GM19397 (cell line): ENCODE measurements around the gene SMAD5.

Source experiments
- ATAC-seq: cut with Tn5 transposase; IDR thresholded peaks from one replicate; pipeline ENCODE4 v1.9.1; 2021; ENCODE audit warnings: mild to moderate bottlenecking, moderate library complexity; ENCODE audit not compliant: unreplicated experiment

The SMAD5 gene

GRCh38 chr5:136114414-136115125, 18.1 kb upstream of the SMAD5 start:
- ATAC-seq: no peak

DNA sequence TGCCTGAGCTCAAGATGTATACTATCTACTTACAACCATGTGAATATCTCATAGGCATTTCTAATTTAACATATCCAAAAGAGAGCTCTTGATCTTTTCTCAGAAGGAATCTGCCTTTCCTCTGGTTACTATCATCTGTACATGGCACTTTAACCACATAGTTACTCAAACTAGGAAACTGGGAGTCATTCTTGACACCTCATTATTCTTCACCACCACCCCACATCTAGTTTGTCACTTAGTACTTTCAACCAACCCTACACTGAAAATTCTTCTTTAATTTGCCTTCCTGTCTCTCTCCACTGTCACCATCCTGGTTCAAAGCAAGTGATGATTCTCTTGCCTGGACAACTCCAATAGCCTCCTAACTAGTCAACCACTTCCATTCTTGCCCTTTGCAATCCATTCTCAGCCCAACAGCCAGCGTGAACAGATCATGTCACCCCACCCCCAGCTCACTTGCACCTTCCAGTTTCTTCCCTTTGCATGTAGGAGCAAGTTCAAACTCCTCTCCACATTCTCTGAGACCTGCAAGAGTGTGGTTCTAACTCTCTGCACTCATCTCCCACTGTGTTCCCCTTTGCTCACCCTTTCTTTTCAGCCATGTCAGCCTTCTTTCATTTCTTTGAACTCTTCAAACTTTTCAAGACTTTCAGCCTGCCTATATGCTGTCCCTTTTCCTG, 17.3 kb upstream of the SMAD5 start:
- no peak for ATAC-seq

- ATAC-seq: no peak
Observed at GRCh38 chr5:136120529-136120928, 12.1 kb upstream of the SMAD5 start.

DNA sequence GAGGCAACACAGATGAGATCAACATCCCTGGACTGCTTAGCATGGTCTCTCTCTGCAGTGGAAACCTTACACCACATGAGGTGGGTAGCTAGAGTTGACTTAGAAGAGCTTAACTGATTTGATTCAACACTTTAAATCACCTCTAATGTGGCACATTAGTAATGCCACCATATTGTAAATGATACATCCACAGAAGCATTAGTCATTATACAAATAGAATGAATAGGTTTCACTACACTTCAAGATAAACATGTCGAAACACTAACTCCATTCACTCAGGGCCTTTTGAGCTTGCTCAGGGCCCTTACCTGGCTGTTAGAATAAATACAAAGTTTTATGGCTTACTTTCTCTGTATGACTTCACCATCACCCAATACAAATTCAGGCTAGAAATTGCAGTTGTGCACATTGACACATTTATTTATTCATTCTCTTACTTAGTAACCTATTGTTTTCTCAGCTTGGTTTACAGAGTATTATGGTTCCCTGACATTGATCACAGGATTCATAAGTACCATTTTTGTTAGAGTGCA, 9.3 kb upstream of the SMAD5 start:
- ATAC-seq: no peak

DNA sequence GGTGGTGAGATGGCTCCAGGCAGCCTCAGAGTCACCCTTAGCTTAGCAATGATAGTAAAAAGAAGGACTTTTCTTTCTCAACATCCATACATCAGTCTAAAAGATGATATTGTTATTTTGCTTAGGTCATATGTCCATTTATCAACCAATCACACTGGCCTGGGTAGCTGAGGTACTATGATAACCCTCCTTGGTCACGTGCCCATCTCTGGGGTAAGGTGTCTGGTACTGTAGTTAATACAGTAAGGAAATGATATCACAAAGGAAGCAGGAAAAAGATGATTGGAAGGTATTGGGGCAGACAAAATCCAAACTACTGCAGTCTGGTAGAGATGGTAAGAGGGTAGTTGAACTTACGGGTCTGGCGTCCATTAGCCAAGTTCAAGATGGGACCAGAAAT, 5.1 kb upstream of the SMAD5 start:
- no peak for ATAC-seq

DNA sequence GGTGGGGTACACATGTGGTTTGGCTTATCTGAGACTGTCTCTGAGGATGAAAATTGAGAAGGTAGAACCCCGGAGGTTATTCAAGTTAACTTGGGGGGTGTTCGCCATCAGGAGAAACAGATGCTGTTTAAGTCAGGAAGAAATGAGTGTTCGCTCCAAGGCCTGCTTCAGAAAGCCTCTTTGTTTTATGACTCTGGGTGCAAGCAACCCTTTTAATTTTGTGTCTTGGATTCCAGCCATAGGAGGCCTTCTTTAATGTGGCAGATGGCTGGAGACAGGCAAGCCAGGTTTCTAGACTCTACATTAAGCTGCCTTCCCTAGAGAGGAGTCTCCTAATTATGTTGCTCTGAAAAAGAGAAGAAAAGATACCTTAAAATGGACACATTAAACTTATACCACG, 4.2 kb upstream of the SMAD5 start:
- ATAC-seq: no peak

DNA sequence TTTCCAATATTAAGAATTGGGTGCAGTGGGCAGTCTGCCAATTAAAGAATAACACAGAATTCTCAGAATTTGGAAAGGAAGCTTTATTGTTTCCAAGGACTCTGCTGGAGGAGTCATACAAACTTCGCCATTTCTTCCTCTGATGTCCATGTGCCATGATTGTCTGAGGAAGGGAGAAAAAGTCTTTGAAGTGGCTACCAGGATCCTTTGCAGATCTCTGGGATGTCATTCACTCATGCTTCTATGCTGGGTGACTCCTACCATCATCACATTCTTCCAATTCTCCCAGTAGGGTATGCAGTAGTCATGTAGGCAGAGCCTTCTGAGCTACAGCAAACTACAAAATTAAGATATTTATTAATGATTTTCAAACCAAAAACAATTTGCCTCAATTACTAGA, 3.2 kb upstream of the SMAD5 start:
- no peak for ATAC-seq

DNA sequence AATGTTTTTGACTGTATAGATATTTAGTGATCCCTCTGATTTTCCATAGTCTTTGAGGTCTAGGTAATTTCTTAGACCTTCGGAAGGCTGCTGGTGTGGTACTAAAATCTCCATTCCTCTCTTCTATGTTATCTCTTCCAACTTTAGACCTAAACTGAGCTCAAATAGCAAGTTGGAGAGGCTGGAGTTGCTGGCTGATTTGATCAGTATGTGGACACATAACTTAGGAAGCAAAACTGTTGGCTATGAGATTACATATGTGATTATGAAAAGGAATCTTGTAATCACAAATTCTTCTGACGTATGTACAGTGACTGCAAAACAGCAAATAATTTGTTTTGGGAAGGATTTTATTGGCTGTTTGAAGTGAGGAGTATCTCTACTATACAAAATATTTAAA, 2.1 kb upstream of the SMAD5 start:
- ATAC-seq: no peak

DNA sequence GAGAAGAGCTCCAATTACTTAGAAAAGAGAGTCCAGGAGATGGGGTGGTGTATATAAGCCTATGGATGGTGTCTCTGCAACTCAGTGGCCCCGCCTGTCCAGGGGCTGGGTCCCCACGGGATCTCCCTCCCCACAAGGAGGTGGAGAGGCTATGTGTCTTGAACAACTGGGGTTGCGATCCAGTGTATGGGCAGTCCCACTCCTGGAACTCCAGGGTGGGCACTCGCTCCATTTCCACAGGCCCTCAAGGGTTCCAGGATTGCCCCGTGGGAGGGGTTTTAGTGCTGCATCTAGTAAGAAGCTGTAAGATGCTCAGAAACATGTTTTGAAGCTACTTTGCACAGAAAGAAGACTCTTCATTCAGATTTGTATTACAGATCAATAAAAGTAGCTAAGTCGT, 558 bp upstream of the SMAD5 start:
- no peak for ATAC-seq

GRCh38 chr5:136133222-136133921, 727 bp downstream of the SMAD5 start:
- no peak for ATAC-seq

GRCh38 chr5:136133922-136134379, 1.3 kb downstream of the SMAD5 start:
- no peak for ATAC-seq

DNA sequence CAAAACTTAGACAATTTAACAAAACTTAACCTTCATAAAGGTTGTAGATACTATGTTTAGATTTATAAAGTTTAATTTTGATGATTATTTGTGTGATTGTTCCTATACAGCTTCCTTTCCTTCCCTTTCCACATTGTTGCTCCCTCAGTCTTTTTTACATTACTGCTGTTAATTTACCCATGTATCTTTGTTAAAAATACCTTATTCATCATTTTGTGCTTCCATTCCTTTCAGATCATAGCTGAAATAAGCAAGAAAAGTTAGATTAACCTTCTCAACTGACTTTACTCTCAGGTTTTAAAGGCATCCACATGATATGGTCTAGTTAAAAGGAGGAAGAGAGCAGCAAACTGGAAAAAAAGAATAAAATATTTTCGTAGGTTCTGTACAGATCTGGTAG, 2.0 kb downstream of the SMAD5 start:
- ATAC-seq: no peak

GRCh38 chr5:136135536-136135935, 2.9 kb downstream of the SMAD5 start:
- no peak for ATAC-seq

DNA sequence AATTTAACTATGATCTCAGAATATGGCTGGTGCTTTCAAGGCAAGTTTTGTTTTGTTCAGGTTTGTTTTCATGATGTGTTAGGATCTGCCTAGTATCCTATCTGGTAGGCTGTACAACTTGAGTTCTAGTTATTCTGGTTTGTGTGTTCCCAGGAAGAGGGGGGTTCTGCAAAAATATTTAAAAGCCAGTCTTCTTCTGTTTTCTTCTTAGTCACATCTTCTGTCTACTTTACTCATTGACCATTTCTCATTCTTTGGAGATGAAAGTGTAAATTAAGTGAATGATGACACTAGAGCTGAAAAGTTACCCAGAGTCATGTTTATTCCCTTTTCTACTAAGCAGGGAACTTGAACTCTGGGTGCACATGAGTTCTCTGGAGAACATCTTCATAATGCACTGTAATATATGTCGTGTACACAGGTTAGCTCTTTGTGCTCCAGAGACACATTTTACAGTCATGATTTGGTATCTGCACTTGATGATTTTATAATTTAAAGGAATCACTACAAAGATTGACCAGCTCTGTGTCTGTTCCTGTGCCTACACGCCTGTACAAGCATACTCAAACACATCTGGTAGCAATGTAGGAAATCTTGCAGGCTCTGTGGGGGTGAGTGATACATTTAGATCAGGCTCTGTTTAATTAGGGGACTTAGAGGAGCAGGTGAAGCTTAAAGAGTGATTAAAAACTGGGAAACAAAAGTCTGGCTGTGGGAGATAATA, 5.0 kb downstream of the SMAD5 start:
- ATAC-seq: no peak

DNA sequence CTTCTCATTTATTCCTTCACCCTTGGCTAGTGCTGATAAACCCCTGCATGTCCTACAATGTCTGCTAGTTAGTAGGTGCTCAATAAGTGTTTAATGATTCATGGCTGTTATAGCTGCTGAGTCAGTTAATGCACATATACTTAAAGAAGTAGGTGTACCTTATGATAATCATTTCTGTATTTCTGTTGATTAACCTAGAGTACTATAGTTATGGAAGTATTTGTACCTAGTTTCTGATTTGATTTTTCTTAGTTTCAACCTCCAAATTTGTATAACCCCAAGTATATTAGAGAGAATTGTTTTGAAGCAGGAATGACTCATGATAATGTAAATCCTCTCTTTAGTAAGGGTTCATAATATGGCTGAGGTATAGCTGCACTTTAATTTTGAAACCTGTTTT, 8.9 kb downstream of the SMAD5 start:
- ATAC-seq: peak; percentile 75

GRCh38 chr5:136143312-136143711, 10.7 kb downstream of the SMAD5 start:
- ATAC-seq: no peak

DNA sequence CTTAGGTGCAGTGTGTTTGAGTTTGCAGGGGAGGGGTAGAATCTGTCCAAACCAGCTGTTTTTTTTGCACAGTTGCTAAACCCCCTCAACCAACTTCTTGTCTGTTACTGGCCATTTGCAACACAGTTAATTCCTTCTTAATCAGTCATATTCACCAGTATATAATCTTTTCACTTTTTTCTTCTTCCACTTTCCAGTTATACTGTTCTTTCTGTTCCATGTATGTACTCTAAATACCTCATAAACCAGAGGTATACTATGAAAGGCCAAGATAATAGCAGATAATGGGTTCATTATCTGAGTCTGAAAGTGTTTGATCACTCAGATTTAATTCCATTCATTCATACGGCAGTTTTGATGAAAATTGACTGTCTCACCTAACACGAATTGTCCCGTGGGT, 11.1 kb downstream of the SMAD5 start:
- no peak for ATAC-seq

DNA sequence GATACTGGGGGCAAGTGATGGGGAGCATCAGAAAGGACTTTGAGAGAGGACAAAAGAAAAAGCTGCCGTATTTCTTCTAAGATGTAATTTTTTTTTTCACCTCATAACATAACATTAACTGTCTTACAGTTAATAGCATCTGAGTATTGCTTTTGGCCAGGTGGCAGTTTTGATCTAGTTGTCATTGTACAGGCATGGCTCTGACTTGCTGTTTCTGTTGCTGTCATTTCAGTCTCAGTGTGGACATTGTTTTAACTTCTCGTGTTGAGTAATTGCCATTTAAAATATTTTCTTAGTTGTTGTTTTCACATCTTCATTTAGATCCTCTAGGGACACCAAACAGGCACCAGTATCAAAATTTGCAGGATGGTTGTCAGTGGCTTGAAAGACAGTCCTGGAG, 12.4 kb downstream of the SMAD5 start:
- no peak for ATAC-seq

GRCh38 chr5:136146201-136146600, 13.6 kb downstream of the SMAD5 start:
- no peak for ATAC-seq

DNA sequence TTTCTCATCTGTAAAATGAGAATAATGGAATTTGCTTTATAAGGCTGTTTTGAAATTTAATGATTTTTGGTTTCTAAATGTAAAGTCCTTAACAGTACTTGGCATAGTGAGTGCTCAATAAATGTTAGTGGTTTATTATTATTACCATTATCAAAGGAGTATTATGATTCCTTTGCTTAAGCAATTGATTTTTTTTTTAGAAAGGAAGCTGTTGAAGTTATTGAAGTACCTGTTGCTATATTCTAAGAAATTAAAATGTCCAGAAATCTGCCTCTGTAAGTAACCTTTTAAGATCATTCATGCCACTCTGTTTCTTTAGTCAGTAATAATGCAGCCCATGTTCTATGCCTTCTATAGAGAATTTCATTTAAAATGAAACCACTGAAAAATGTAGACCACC, 15.0 kb downstream of the SMAD5 start:
- no peak for ATAC-seq

GRCh38 chr5:136149891-136150290, 17.2 kb downstream of the SMAD5 start:
- ATAC-seq: no peak
